Lung (tissue), 12 donors: Measurements from ENCODE around the gene ADIPOR2. TPM values are rescaled to one million over a fixed set of nuclear protein-coding genes. Genes with fewer than 3 reads are reported as not detected.

Source experiments
- ATAC-seq: fragments of 200-7000 bp; cut with Tn5 transposase; one replicate; pipeline ENCODE4 v1.9.1; 2020; ENCODE audit warnings: moderate number of reproducible peaks; ENCODE audit not compliant: insufficient read depth, low FRiP score
- DNase-seq, 3 donors: peaks; one replicate each; pipeline ENCODE4 v3.0.0-alpha.2; 2013 to 2017
- H3K27ac ChIP-seq, 2 donors: one replicate each; pipeline ENCODE4 v1.5.1; 2013; ENCODE audit warnings: mild to moderate bottlenecking in 2 of 2, moderate library complexity in 2 of 2, control low read depth in 1 of 2, inconsistent platforms in 1 of 2, low read depth in 1 of 2, low read length in 1 of 2
- H3K27me3 ChIP-seq, 3 donors: one replicate each; pipeline ENCODE4 v1.5.1; 2013; ENCODE audit warnings: low read length in 2 of 3; ENCODE audit not compliant: control insufficient read depth in 3 of 3, insufficient read depth in 3 of 3
- H3K36me3 ChIP-seq, 4 donors: one replicate each; pipeline ENCODE4 v1.5.1; 2013; ENCODE audit warnings: low read length in 4 of 4, mild to moderate bottlenecking in 1 of 4, moderate library complexity in 1 of 4; ENCODE audit not compliant: control insufficient read depth in 4 of 4, insufficient read depth in 4 of 4
- H3K4me1 ChIP-seq, 5 donors: one replicate each; pipeline ENCODE4 v1.5.1; 2013; ENCODE audit warnings: low read length in 5 of 5, mild to moderate bottlenecking in 2 of 5, moderate library complexity in 1 of 5; ENCODE audit not compliant: control insufficient read depth in 5 of 5, insufficient read depth in 5 of 5
- H3K4me3 ChIP-seq: one replicate; pipeline ENCODE4 v1.5.1; 2013; ENCODE audit warnings: mild to moderate bottlenecking, control low read depth, moderate library complexity
- H3K9ac ChIP-seq, 2 donors: one replicate each; pipeline ENCODE4 v1.5.1; 2013; ENCODE audit warnings: low read length in 2 of 2, control low read depth in 1 of 2; ENCODE audit not compliant: insufficient read depth in 1 of 2
- H3K9me3 ChIP-seq, 4 donors: one replicate each; pipeline ENCODE4 v1.5.1; 2013; ENCODE audit warnings: low read length in 3 of 4, mild to moderate bottlenecking in 1 of 4, moderate library complexity in 1 of 4; ENCODE audit not compliant: control insufficient read depth in 4 of 4, insufficient read depth in 3 of 4
- WGBS, 2 donors: extraction: QIAGEN DNeasy Blood & Tissue Kit; methylation state at CpG; one replicate each; pipeline ENCODE4 v1.1.7; 2013; 5-methylcytosine and 5-hydroxymethylcytosine counted together
- polyA plus RNA-seq, 2 donors: library from polyadenylated mRNA; stranded (reverse); fragments of 200-250 nt; gene quantifications; one replicate each; pipeline ENCODE4 v1.2.1, GENCODE V29; 2013
- total RNA-seq, 2 donors: library from RNA; depleted of rRNA in 1 of 2; stranded (reverse); fragments of >200 nt in 1 of 2; gene quantifications; one replicate each; pipeline ENCODE4 v1.2.1, GENCODE V29; 2014 to 2021
- TF ChIP-seq, protein P1 (sequence below): IDR thresholded peaks from 2 replicates; pipeline ENCODE4 v1.5.1; 2012; ENCODE audit warnings: mild to moderate bottlenecking; ENCODE audit errors: control extremely low read depth, extremely low read depth
- donor health status: control.
- donor health status: control.
- donor health status: Bipolar disorder and iron deficiency.
- donor health status: healthy.
- donor health status: DM: yes; HTN: yes; CAD: no.

The ADIPOR2 gene
- total and polyA plus RNA-seq, 4 donors: 31.9 to 61.1 (median 53.6) TPM

DNA sequence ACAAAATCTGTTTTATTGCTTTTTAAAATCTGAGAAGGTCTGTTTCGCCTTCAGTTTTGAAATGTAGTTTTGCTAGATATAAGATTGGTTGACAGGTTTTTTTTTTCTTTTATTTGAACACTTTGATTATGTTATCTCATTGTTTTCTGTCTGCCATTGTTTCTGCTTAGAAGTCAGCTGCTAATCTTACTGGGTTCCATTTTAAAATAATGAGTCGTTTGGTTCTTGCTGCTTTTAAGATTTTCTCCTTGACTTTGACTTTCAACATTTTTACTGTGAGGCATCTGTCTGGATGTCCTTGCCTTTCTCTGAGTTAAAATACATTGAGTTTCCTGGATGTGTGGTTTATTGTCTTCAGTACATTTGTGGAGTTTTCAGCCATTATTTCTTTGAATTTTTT, 56.7 kb downstream of the ADIPOR2 start:
- Histone ChIP-seq H3K4me1 (peaks cover 0 to 5% (median 0%) of the 10 kb centered on the region in 5 donors), H3K27me3 (no peaks in the 10 kb centered on the region), H3K27ac (no peak overlapping the region), H3K4me3 (no peak overlapping the region), H3K9me3 (peaks cover 0 to 6% (median under 1%) of the 10 kb centered on the region in 4 donors), H3K36me3 (peaks cover 0 to 6% (median 4%) of the 10 kb centered on the region in 4 donors), H3K9ac (no peak overlapping the region)
- WGBS, 2 donors: 95 to 98% methylated on average over 2 of the region's 2 CpGs
- ATAC-seq (no peak), DNase-seq (no peak)
- TF ChIP-seq, protein P1, sequence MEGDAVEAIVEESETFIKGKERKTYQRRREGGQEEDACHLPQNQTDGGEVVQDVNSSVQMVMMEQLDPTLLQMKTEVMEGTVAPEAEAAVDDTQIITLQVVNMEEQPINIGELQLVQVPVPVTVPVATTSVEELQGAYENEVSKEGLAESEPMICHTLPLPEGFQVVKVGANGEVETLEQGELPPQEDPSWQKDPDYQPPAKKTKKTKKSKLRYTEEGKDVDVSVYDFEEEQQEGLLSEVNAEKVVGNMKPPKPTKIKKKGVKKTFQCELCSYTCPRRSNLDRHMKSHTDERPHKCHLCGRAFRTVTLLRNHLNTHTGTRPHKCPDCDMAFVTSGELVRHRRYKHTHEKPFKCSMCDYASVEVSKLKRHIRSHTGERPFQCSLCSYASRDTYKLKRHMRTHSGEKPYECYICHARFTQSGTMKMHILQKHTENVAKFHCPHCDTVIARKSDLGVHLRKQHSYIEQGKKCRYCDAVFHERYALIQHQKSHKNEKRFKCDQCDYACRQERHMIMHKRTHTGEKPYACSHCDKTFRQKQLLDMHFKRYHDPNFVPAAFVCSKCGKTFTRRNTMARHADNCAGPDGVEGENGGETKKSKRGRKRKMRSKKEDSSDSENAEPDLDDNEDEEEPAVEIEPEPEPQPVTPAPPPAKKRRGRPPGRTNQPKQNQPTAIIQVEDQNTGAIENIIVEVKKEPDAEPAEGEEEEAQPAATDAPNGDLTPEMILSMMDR: no peak

DNA sequence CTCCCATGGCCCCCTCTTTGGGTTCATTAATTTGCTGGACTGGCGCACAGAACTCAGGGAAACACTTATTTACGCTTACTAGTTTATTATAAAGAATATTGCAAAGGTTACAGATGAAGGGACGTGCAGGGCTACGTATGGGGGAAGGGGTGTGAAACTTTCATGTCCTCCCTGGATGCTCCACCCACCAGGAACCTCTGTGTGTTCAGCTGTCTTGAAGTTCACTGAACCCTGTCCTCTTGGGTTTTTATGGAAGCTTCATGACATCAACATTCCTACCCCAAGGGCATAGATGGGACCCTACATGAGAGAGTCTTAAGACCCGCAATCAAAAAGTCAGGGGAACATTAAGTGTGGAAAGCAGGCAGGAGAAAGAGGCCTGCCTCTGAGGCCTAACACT, 58.1 kb downstream of the ADIPOR2 start:
- Histone ChIP-seq H3K4me3 (no peak overlapping the region), H3K9ac (no peak overlapping the region), H3K9me3 (peaks cover 0 to 6% (median under 1%) of the 10 kb centered on the region in 4 donors), H3K4me1 (peaks cover 0 to 5% (median 0%) of the 10 kb centered on the region in 5 donors), H3K27ac (no peak overlapping the region), H3K27me3 (no peaks in the 10 kb centered on the region), H3K36me3 (peaks cover 0 to 6% (median 4%) of the 10 kb centered on the region in 4 donors)
- ATAC-seq: no peak
- no peak for DNase-seq
- TF ChIP-seq, protein P1: no peak
- 98 to 99% methylated on average over 5 of the region's 5 CpGs for WGBS, 2 donors

DNA sequence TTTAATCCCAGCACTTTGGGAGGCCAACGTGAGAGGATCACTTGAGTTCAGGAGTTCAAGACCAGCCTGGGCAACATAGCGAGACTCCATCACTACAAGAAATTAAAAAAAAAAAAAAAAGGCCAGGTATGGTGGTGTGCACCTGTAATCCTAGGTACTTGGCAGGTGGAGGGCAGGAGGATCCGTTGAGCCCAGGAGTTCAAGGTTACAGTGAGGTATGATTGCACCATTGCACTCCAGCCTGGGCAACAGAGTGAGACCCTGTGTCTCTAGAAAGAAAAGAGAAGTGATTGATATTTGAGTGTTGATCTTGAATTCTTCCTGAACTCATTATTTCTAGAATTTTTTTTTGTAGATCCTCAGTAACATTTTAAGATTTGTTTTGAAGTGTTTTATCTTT, 59.4 kb downstream of the ADIPOR2 start:
- 92 to 93% methylated on average over 3 of the region's 3 CpGs for WGBS, 2 donors
- Histone ChIP-seq H3K27me3 (no peaks in the 10 kb centered on the region), H3K4me3 (no peak overlapping the region), H3K4me1 (peaks cover 0 to 5% (median 0%) of the 10 kb centered on the region in 5 donors), H3K36me3 (peaks cover 3 to 8% (median 7%) of the 10 kb centered on the region in 4 donors), H3K9me3 (peaks cover 0 to 6% (median under 1%) of the 10 kb centered on the region in 4 donors), H3K9ac (no peak overlapping the region), H3K27ac (no peak overlapping the region)
- ATAC-seq (no peak), DNase-seq (no peak)
- TF ChIP-seq, protein P1: no peak

DNA sequence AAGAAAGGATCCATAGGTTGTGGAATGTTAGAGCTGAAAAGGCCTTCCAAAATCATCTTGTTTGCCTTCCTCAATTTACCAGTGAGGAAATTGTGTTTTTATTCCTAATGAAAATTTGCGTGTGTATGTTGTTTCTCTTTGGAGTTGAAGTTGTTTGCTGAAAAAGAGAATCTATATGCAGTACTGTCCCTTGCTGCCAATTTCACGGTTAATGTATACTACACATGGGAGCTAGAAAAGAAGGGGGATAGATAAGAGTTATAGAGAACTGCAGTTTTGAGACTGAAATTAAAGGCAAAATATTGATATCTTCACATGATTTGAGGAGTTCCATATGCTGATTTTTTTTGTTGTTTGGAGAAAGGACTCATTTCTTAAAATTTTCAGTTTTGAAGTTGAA, 67.5 kb downstream of the ADIPOR2 start:
- Histone ChIP-seq H3K27ac (no peak overlapping the region), H3K27me3 (no peaks in the 10 kb centered on the region), H3K9me3 (no peaks in the 10 kb centered on the region), H3K4me1 (peaks cover 0 to 22% (median 4%) of the 10 kb centered on the region in 5 donors), H3K36me3 (peaks cover 8 to 13% (median 9%) of the 10 kb centered on the region in 4 donors), H3K4me3 (no peak overlapping the region), H3K9ac (no peak overlapping the region)
- DNase-seq: peak in 1 of 3 donors; percentile 59
- TF ChIP-seq, protein P1: no peak
- no peak for ATAC-seq
- 94 to 97% methylated on average over 2 of the region's 2 CpGs for WGBS, 2 donors
